Measurements from ENCODE around the gene TRAPPC3.

TRAPPC3 gene

GRCh38 chr1:36124404-36125128 lies 24.7 kb downstream of the TRAPPC3 start:
- no peak for DNase-seq (ENCODE audit: low read depth)
- TF ChIP-seq CTCF (IDR thresholded peaks at IDR 0.05; ENCODE audit: low read length, missing control alignments) = no peak
- H3K4me3 ChIP-seq (replicated peaks; ENCODE audit: low read depth, low read length) = no peak overlapping the region

- TF ChIP-seq CTCF (IDR thresholded peaks at IDR 0.05; ENCODE audit: low read length, missing control alignments) = no peak
- no peak for DNase-seq (ENCODE audit: low read depth)
- H3K4me3 ChIP-seq (replicated peaks; ENCODE audit: low read depth, low read length) = no peak overlapping the region
Measured at GRCh38 chr1:36123356-36123755, 25.9 kb downstream of the TRAPPC3 start.

DNA sequence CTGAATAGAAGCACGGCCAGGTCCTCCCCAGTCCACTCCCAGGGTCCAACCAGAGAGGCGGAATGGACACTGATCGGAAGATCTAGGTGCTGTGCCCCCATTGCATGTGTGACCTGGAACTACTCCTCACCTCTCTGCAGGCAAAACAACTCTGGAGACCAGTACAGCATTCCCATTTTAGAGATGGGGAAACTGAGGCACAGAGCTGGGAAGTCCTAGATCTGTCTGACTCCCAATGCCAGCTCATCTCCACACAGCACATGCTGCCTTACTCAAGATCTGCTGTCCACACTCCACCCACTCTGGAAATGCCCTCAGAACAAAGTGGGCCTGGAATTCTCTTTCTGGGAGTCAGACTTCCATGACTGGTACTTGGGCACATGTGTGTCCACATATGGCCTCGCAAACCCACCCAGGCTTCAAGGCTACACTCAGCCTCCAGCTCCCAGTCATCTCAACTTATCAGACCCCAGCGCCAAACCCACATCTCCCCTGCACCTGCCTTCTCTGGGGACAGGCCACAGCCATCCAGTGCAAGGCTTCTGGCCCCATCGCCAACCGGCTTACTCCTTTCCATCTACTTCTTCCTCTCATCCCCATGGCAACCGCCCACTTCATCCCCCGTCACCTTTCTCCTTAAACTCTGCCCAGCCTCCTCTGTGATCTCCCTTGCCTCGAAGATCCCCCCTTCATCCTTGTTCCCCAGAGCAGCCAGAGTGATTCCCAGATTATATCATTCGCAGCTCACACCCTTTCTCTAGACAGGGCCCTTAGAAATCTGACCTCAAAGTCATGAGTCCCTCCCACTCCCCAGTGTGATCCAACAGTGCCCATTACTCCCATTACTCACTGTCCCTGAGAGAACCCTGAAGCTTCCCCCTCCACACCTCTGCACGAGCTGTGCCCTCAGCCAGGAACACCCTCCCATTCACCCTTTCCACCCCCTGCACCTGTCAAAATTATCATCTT lies 26.9 kb downstream of the TRAPPC3 start:
- H3K4me3 ChIP-seq (replicated peaks; ENCODE audit: low read depth, low read length) = no peak overlapping the region
- DNase-seq (ENCODE audit: low read depth) = no peak
- TF ChIP-seq CTCF (IDR thresholded peaks at IDR 0.05; ENCODE audit: low read length, missing control alignments) = no peak

- no peak for TF ChIP-seq CTCF (IDR thresholded peaks at IDR 0.05; ENCODE audit: low read length, missing control alignments)
- H3K4me3 ChIP-seq (replicated peaks; ENCODE audit: low read depth, low read length) = no peak overlapping the region
- no peak for DNase-seq (ENCODE audit: low read depth)
Measured at GRCh38 chr1:36119456-36119855, 29.8 kb downstream of the TRAPPC3 start.

- no peak overlapping the region for H3K4me3 ChIP-seq (replicated peaks; ENCODE audit: low read depth, low read length)
- DNase-seq (ENCODE audit: low read depth) = no peak
- TF ChIP-seq CTCF (IDR thresholded peaks at IDR 0.05; ENCODE audit: low read length, missing control alignments) = no peak
Measured at GRCh38 chr1:36118447-36119204, 30.7 kb downstream of the TRAPPC3 start.

DNA sequence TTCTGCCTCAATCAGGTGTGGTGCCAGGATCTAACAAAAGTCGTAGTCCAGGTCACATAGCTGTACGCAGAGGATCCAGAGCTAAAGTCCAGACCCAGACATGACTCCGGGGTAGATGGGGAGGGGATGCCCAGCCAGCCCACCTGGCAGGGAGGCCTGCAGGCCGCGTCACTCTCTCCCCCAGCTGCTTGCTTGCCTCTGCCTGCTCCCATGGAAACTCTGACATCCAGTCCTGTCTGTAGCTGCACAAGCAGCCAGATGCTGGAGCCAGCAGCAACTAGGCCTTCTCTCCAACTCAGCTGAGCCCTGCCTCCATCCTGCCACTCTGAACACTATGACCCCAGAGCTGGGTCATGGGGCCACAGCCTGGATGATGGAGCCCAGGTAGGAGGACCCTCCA lies 32.4 kb downstream of the TRAPPC3 start:
- no peak for TF ChIP-seq CTCF (IDR thresholded peaks at IDR 0.05; ENCODE audit: low read length, missing control alignments)
- no peak overlapping the region for H3K4me3 ChIP-seq (replicated peaks; ENCODE audit: low read depth, low read length)
- DNase-seq (ENCODE audit: low read depth) = no peak

All from fibroblast of pulmonary artery (primary cell).